GM12892 (cell line): ENCODE measurements around the gene SDHA.
"Not testable (repeated sequence)": the region's sequence is repeated elsewhere in the genome, so short reads cannot be mapped to it uniquely, and the experiment has no call there.

Experiments
- DNase-seq: peaks from one replicate; pipeline ENCODE4 v3.0.0; 2011; ENCODE audit not compliant: insufficient read length
- FAIRE-seq: peaks from 2 replicates; lab custom pipeline; 2011; peaks lifted over from hg19 to GRCh38; lab: Jason Lieb, UNC
- POLR2A ChIP-seq: IDR thresholded peaks from 2 replicates; pipeline ENCODE4 v1.6.1; 2011; ENCODE audit warnings: low read depth, low read length, control low read depth
- POLR2AphosphoS5 ChIP-seq: IDR thresholded peaks from 2 replicates; pipeline ENCODE4 v1.6.1; 2011; ENCODE audit warnings: low read depth, low read length, control low read depth
- TAF1 ChIP-seq: IDR thresholded peaks from 2 replicates; pipeline ENCODE4 v1.6.1; 2011; ENCODE audit warnings: low read depth, mild to moderate bottlenecking, control low read depth, low read length, borderline replicate concordance

SDHA gene

GRCh38 chr5:278646-279045, 60.5 kb downstream of the SDHA start:
- FAIRE-seq (no peak), DNase-seq (no peak)
- TF ChIP-seq POLR2AphosphoS5 (no peak), POLR2A (no peak), TAF1 (no peak)

- DNase-seq, FAIRE-seq: not testable (repeated sequence)
These were observed 61.0 kb downstream of the SDHA start for GRCh38 chr5:279051-279665.

- TF ChIP-seq POLR2AphosphoS5 (no peak), POLR2A (no peak), TAF1 (no peak)
- DNase-seq (no peak), FAIRE-seq (no peak)
These were observed 68.0 kb downstream of the SDHA start for GRCh38 chr5:285991-286557.

- FAIRE-seq, DNase-seq: not testable (repeated sequence)
These were observed 72.1 kb downstream of the SDHA start for GRCh38 chr5:290200-290599.

- DNase-seq, FAIRE-seq: not testable (repeated sequence)
These were observed 73.2 kb downstream of the SDHA start for GRCh38 chr5:291345-291744.

- not testable (repeated sequence) for FAIRE-seq
These were observed 76.7 kb downstream of the SDHA start for GRCh38 chr5:294788-295187.

GRCh38 chr5:296207-296606, 78.1 kb downstream of the SDHA start:
- FAIRE-seq, DNase-seq: not testable (repeated sequence)

More at GRCh38 chr5:294788-295187, 76.7 kb downstream of the SDHA start:
- DNase-seq, result not testable (repeated sequence)

GRCh38 chr5:296954-297353, 78.8 kb downstream of the SDHA start:
- not testable (repeated sequence) for DNase-seq, FAIRE-seq

- FAIRE-seq, DNase-seq: not testable (repeated sequence)
These were observed 79.3 kb downstream of the SDHA start for GRCh38 chr5:297448-297847.

GRCh38 chr5:297991-298736, 80.0 kb downstream of the SDHA start:
- not testable (repeated sequence) for FAIRE-seq, DNase-seq

GRCh38 chr5:298737-299125, 80.6 kb downstream of the SDHA start:
- FAIRE-seq, result no peak
- no peak for DNase-seq
- no peak for TF ChIP-seq POLR2AphosphoS5
- no peak for TF ChIP-seq POLR2A
- TF ChIP-seq TAF1, result no peak

- not testable (repeated sequence) for DNase-seq, FAIRE-seq
These were observed 81.8 kb downstream of the SDHA start for GRCh38 chr5:299921-300320.

- not testable (repeated sequence) for DNase-seq, FAIRE-seq
These were observed 82.7 kb downstream of the SDHA start for GRCh38 chr5:300691-301435.

GRCh38 chr5:302416-302815, 84.3 kb downstream of the SDHA start:
- not testable (repeated sequence) for DNase-seq, FAIRE-seq
